HG03095 (cell line): Measurements from ENCODE around the gene MYO5C.
"Not testable (repeated sequence)": the region's sequence is repeated elsewhere in the genome, so short reads cannot be mapped to it uniquely, and the experiment has no call there.

ENCODE experiments used
- ATAC-seq: cut with Tn5 transposase; IDR thresholded peaks from one replicate; pipeline ENCODE4 v1.9.1; 2021; ENCODE audit warnings: moderate library complexity; ENCODE audit not compliant: unreplicated experiment

Gene MYO5C

GRCh38 chr15:52307847-52308246, 12.2 kb upstream of the MYO5C start:
- ATAC-seq: no peak

- no peak for ATAC-seq
Observed at GRCh38 chr15:52306270-52306669, 10.7 kb upstream of the MYO5C start.

GRCh38 chr15:52303093-52303772, 7.6 kb upstream of the MYO5C start:
- ATAC-seq: no peak

GRCh38 chr15:52301265-52301847, 5.8 kb upstream of the MYO5C start:
- no peak for ATAC-seq

- ATAC-seq: no peak
Observed at GRCh38 chr15:52294881-52295420, 653 bp downstream of the MYO5C start.

- no peak for ATAC-seq
Observed at GRCh38 chr15:52292780-52293392, 2.7 kb downstream of the MYO5C start.

GRCh38 chr15:52291204-52291603, 4.4 kb downstream of the MYO5C start:
- no peak for ATAC-seq

GRCh38 chr15:52290800-52291199, 4.8 kb downstream of the MYO5C start:
- ATAC-seq: no peak

- ATAC-seq: no peak
Observed at GRCh38 chr15:52290329-52290728, 5.3 kb downstream of the MYO5C start.

GRCh38 chr15:52289629-52290081, 5.9 kb downstream of the MYO5C start:
- ATAC-seq: no peak

GRCh38 chr15:52288986-52289385, 6.6 kb downstream of the MYO5C start:
- ATAC-seq: no peak

- no peak for ATAC-seq
Observed at GRCh38 chr15:52288051-52288942, 7.3 kb downstream of the MYO5C start.

GRCh38 chr15:52287114-52287513, 8.5 kb downstream of the MYO5C start:
- no peak for ATAC-seq

- ATAC-seq: not testable (repeated sequence)
Observed at GRCh38 chr15:52285941-52286340, 9.7 kb downstream of the MYO5C start.

GRCh38 chr15:52284164-52284563, 11.4 kb downstream of the MYO5C start:
- ATAC-seq: no peak

- ATAC-seq: no peak
Observed at GRCh38 chr15:52283281-52283680, 12.3 kb downstream of the MYO5C start.

- no peak for ATAC-seq
Observed at GRCh38 chr15:52282418-52282817, 13.2 kb downstream of the MYO5C start.

GRCh38 chr15:52281085-52282035, 14.2 kb downstream of the MYO5C start:
- no peak for ATAC-seq

GRCh38 chr15:52280326-52281084, 15.1 kb downstream of the MYO5C start:
- no peak for ATAC-seq
